Measurements from ENCODE around the gene TBX2. TPM values are rescaled to one million over a fixed set of nuclear protein-coding genes. Genes with fewer than 3 reads are reported as not detected.

TBX2 gene
- total and polyA plus RNA-seq, 2 experiments from 2014 or later: 19.6 to 27.5 TPM

DNA sequence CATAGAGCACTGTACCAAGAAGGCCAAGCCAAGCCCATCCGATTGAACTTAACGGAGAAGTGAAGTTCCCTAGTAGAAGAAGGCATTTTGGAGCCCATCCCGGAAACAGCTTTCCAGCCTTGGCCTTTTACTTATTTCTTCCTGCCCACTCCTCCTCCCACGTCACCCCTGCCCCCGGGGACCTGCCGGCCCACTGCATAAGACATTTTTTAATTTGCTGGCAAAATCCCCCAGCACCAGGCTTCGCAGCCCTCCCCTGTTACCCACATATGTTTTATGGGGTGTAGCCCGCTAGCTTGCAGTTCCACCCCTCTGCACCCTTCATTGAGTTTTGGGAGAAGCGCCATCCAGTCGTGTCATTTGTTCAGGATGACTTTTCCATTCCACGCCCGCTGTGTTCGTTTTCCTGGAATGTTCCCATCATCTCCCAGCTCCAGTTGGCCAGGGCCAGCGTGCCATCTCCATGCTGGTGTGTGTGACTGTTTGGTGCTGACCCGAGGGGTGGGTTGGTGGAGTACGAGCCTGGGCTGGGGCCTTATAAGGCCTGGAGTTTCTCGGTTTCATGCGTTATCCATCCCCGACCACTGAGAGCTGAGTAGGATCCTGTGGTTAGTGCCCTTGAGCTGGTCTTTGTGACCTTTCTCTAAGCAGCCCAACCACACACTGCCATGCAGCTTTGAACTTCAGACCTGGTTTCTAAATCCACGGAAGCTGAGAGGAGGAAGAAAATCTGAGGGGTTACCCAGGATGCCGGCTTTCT is 20.0 kb upstream of the TBX2 start:
- Histone ChIP-seq H3K36me3 (replicated peaks; ENCODE audit: insufficient read depth, low read depth) (no peaks in the 10 kb centered on the region), H3K79me2 (no peaks in the 10 kb centered on the region), H2AFZ (no peak overlapping the region), H4K20me1 (ENCODE audit: insufficient read depth, poor library complexity, severe bottlenecking) (no peaks in the 10 kb centered on the region), H3K9me3 (ENCODE audit: low read depth) (no peaks in the 10 kb centered on the region), H3K4me1 (ENCODE audit: insufficient read depth) (peaks cover 19% of the 10 kb centered on the region), H3K9me2 (replicated peaks; ENCODE audit: insufficient read depth) (no peaks in the 10 kb centered on the region), H3K4me3 (no peak overlapping the region), H3K27me3 (no peaks in the 10 kb centered on the region), H3K27ac (no peak overlapping the region), H3K4me2 (no peak overlapping the region)
- TF ChIP-seq EZH2 (IDR thresholded peaks at IDR 0.05; ENCODE audit: borderline replicate concordance): no peak
- TF ChIP-seq CTCF (IDR thresholded peaks at IDR 0.05; ENCODE audit: poor library complexity): no peak
- TF ChIP-seq EZH2phosphoT487 (IDR thresholded peaks at IDR 0.05; ENCODE audit: low read depth, severe bottlenecking, unreplicated experiment): no peak
- no peak for DNase-seq (ENCODE audit: low spot score)
- 93% methylated on average over 21 of the region's 21 CpGs for WGBS (ENCODE audit: low lambda C conversion rate, missing lambda C conversion rate)

- H3K36me3 ChIP-seq (replicated peaks; ENCODE audit: insufficient read depth, low read depth): no peaks in the 10 kb centered on the region
- no peaks in the 10 kb centered on the region for H3K9me3 ChIP-seq (ENCODE audit: low read depth)
- no peak overlapping the region for H2AFZ ChIP-seq
- H3K4me3 ChIP-seq: no peak overlapping the region
- no peaks in the 10 kb centered on the region for H3K79me2 ChIP-seq
- TF ChIP-seq EZH2phosphoT487 (IDR thresholded peaks at IDR 0.05; ENCODE audit: low read depth, severe bottlenecking, unreplicated experiment): no peak
- TF ChIP-seq CTCF (IDR thresholded peaks at IDR 0.05; ENCODE audit: poor library complexity): no peak
- TF ChIP-seq EZH2 (IDR thresholded peaks at IDR 0.05; ENCODE audit: borderline replicate concordance): no peak
- H4K20me1 ChIP-seq (ENCODE audit: insufficient read depth, poor library complexity, severe bottlenecking): no peaks in the 10 kb centered on the region
- no peaks in the 10 kb centered on the region for H3K27me3 ChIP-seq
- H3K27ac ChIP-seq: no peak overlapping the region
- no peaks in the 10 kb centered on the region for H3K9me2 ChIP-seq (replicated peaks; ENCODE audit: insufficient read depth)
- WGBS (ENCODE audit: low lambda C conversion rate, missing lambda C conversion rate): 73% methylated on average over 10 of the region's 10 CpGs
- DNase-seq (ENCODE audit: low spot score): no peak
- no peak overlapping the region for H3K4me2 ChIP-seq
- H3K4me1 ChIP-seq (ENCODE audit: insufficient read depth): peaks cover 26% of the 10 kb centered on the region
Measured at GRCh38 chr17:61380217-61380835, 19.3 kb upstream of the TBX2 start.

DNA sequence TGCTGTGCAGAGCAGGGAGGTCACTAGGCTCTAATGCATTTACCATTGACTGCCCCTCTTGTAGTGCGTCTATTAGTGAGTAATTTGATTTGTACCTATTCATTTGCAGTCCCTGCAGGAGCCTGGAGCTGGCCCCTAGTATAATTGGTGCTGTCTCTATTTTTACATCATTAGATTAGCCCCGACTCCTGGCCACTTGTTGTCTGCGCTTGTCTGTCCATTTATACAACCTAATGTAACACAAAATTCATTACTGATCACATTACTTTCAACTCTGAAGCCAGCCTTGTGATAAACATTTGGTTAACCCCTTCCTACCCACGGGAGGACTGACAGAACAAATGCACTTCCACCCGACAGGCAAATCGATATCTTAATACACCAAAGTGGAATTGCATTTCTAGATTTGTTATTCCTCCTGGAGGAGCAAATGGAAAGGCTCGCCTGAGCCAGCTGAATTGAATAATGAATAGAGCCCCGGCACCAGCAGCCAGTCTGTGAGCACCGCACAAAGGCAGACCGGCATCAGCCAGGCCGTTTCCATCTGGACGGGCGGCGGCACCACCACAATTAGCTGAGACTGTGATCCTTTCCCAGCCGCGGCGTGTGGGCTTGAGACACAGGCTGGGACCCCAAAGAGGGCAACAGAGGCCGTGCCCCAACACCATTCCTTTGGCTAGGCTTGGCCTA is 18.7 kb upstream of the TBX2 start:
- no peaks in the 10 kb centered on the region for H3K9me3 ChIP-seq (ENCODE audit: low read depth)
- H2AFZ ChIP-seq: no peak overlapping the region
- whole genome bisulfite sequencing (ENCODE audit: low lambda C conversion rate, missing lambda C conversion rate): 72% methylated on average over 18 of the region's 18 CpGs
- no peak for DNase-seq (ENCODE audit: low spot score)
- H4K20me1 ChIP-seq (ENCODE audit: insufficient read depth, poor library complexity, severe bottlenecking): no peaks in the 10 kb centered on the region
- H3K4me2 ChIP-seq: no peak overlapping the region
- H3K4me3 ChIP-seq: no peak overlapping the region
- TF ChIP-seq EZH2phosphoT487 (IDR thresholded peaks at IDR 0.05; ENCODE audit: low read depth, severe bottlenecking, unreplicated experiment) (no peak), EZH2 (IDR thresholded peaks at IDR 0.05; ENCODE audit: borderline replicate concordance) (no peak), CTCF (IDR thresholded peaks at IDR 0.05; ENCODE audit: poor library complexity) (no peak)
- no peaks in the 10 kb centered on the region for H3K36me3 ChIP-seq (replicated peaks; ENCODE audit: insufficient read depth, low read depth)
- peaks cover 29% of the 10 kb centered on the region for H3K4me1 ChIP-seq (ENCODE audit: insufficient read depth)
- no peak overlapping the region for H3K27ac ChIP-seq
- peaks cover under 1% of the 10 kb centered on the region for H3K79me2 ChIP-seq
- H3K9me2 ChIP-seq (replicated peaks; ENCODE audit: insufficient read depth): no peaks in the 10 kb centered on the region
- no peaks in the 10 kb centered on the region for H3K27me3 ChIP-seq
